GM21825 (cell line): Measurements from ENCODE around the gene ALDOB.

Source experiments
- ATAC-seq: cut with Tn5 transposase; IDR thresholded peaks from one replicate; pipeline ENCODE4 v1.9.1; 2021; ENCODE audit warnings: mild to moderate bottlenecking, moderate library complexity; ENCODE audit not compliant: unreplicated experiment

The ALDOB gene

DNA sequence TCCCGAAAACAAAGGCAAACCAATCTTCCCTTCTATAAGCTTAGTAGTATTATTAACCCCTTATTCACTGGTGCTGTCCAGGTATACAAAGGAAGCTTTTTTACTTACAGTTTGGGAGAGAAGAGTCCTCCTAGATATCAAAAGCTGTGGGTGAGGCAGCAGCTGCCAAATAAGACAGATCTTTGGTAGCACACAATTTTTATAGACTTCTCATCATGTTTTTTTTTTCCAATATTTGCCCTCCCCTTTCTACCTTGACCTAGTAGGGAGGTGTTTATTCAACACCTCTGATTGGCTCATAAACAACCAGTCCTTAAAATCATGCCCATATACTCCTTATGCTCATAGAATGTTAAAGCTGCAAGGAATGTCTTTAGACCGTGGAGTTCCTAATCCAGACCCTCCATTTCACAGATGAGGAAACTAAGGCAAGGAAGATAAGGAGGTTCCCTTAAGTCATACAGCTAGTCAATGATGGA lies at the start of gene ALDOB:
Gene ALDOB, minus strand, starts transcription at position 174 of the 479 bp plus-strand sequence. CDS start 4,887 bp downstream, outside the sequence.
- no peak for ATAC-seq

DNA sequence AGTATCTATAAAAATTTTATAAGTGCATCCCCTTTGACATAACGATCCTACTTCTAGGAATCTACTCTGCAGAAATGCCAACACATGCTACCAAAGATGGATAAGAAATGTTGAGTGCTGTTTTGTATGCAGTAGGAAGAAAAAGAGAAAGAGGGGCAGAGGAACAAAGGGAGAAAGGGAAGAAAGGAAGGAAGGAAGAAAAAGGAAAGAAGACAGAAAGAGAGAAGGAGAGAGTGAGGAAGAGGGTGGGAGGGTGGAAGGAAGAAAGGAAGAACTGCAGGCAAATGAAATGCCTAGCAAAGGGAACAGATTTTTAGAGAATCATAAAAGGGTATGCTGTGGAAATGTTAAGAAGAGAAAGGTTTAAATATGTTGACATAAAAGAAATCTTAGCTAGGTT lies 48.5 kb upstream of the ALDOB start:
- ATAC-seq, result no peak

DNA sequence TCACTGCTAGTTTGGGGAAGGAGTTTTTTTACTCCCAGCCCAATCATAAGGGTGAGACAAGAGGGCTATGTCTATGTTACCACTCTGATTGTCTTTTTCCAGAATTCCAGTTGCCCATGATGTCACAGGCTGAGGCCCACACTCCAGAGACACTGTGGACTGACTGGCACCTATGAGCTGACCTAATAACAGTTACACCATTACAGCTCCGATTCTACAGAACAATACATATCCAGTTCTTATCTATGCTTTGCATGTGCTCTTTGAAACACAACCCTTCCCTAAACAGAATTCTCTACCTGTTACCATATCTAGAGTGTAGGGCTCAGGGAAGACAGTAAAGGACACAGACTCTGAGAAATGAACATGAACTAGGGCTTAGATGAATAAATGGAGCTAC lies 45.7 kb upstream of the ALDOB start:
- no peak for ATAC-seq

DNA sequence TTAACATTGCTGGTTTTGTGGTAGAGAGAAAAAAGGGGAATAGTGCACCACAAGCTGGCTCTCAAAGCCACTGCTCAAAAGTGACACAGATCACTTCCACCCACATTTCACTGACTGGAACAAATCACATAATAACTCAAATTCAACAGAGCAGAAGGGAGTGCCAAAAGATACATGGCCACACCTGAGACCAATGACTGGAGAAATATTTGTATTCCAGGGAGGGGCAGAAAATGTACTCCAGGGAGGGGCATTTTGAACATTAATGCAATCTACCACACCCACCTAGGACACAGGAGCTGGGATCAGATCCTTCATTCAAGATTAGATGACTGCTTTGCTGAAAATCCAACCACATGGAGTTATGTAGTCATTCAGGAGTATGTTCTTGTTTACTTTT lies 44.8 kb upstream of the ALDOB start:
- no peak for ATAC-seq

DNA sequence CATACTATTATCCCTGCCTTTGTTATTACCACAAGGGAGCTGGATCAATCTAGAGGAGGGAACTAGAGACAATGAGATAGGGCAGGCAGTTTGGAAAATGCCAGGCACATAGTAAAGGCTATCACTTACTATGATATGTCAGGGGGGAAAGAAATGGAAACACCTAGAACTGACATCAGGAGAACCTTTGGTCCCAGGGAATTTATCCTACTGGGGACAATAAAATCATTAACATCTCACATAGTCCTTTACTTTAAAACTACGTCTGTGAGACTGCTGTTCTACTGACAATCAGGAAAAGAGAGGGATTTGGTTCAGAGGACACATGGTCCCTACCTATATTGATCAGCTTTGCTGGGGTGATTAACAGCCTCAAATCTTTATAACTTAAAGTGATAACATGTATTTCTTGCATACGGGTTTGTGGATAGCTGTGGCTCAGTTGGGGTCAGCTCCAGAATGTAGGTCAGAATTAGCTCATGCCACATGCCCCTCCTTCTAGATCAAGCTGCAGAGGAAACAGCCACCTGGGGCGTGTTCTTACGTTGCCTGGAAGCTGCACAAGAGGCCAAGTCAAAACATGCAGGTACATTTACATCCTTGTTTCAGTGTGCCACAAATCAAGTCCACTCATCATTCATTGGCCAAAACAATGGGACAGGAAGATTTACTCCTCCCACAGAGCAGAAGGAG lies 43.9 kb upstream of the ALDOB start:
- ATAC-seq, result no peak

DNA sequence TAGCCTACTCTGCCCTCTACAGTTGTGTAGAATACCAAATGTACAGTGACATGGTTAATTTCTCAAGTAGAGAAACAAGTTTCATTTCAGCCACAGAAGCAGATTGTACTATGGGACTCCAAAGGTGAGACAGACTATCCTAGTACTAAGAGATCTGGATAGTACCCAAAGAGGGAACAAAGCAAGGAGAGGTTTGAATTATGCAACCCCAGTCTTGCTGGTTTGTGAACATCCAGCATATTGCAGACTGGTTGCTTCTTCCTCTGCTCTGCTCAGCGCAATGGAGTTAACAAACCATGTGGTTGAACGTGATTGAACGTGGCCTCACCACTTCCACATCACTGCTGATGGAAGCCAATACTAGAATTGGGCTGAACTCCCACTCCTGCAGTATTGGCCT lies 43.3 kb upstream of the ALDOB start:
- no peak for ATAC-seq

DNA sequence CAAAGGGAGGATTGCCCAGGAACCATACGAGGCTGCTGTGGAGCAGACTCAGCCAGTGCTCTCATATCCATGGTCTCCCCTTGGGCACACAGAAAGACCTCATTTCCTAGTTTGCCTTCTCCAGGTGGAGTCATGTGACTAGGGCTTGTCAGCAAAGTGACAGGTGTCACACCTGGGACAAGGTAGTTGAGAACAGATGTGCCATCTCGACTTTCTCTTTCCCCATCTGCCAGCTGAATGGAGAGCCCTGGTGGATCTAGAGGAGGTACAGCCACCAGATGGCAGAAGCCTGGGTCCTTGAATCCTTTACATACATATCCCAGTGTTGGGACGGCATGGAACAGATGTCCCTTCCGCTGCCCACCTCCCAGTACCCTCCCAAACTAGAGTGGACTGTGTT lies 42.9 kb upstream of the ALDOB start:
- no peak for ATAC-seq

DNA sequence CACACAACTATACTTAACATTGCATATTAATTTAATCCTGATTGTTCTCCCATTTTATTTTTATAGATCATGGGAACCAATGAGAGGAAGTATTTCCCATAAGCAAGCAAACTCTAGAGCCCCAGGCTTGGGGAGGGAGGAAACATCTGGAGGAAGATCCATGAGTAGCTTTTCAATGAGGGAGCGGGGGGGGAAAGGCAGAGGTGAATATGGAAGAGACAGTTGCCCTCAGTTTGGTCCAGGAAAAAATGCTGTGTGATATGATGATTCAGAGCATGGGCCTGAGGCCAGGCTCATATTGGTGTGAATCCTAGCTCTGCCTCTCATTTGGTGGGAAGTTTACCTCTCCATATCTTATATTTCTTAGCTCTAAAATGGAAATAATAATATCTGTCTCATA lies 42.2 kb upstream of the ALDOB start:
- ATAC-seq, result no peak

DNA sequence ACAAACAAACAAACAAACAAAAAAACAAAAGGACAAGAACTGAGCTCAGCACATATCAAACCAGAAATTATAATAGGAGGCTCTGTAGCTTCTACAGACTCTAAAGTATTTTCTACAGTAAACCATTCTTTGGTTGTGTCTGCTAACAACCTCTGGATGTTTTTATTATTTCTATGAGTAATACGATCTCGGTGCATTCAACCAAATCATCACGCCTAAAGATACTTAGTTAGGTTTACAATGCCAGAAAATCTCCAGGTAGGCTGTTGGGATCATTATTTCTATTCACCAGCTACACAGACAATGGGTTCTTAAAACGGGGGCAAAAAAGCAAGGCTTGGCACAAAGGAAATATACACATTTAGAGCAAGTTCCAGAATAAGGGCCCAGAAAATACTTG lies 41.6 kb upstream of the ALDOB start:
- no peak for ATAC-seq

DNA sequence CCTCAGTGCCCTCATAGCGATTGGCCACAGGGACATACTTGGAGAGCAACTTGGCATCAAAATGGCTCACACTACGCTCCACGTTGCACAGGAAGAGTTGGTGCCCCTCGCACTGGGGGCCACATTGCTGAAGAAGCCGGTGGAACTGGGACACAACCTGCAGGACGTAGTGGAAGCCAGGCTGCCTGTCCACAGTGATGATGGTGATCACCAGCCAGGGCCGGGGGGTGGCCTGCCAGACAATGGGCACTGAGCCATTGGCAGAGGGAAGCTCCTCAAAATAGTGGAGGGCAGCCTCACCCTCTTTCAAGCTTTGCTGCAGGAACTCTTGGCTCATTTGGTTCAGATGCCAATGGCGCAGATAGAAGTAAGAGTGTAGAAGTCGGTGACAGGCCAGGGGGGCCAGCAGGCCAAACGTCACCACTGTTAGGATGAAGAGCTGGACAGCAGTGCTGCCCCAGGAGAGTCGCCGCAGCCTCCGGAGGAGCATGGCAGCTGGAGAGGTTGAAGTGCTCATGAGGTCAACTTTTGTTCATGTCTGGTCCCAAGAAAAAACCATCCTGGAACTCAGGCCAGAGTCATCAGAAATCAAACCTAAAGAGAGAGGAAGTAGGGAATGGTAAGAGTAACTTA lies 41.1 kb upstream of the ALDOB start:
- no peak for ATAC-seq

DNA sequence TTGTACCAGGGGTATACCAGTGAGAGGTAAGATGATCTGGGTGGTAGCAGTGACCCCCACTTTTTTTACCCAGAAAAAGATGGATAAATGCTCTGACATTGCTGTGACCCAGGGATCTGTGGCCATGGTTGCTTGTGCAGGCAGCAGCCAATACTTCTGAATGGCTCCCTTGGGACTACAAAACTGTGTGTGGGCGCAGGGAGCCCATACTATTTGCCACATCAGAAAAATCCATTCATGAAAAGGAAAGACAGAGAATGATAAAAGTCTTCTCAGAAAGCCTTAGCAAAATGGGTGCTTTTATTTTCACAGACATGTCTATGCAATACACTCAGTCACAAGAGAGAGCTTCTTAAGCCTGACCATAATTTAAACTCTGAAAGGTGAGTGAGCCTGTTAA lies 37.3 kb upstream of the ALDOB start:
- no peak for ATAC-seq

DNA sequence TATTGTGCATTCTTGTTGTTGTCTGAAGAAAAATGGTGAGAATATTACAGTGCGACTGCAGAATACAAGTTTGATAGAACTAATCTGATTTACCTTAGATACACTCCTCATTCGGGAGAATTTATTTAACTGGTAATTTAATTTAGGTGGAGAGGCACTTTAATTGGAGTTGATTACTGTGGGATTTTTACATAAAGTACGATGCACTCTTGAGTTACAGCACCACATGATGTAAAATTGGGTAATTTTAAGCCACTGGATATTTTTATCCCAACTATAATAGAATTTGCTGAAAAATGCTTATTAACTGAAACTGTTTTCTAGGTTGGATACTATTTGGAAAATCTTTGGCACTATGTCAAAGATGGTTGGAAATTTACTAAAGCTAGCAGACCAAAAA lies 35.4 kb upstream of the ALDOB start:
- no peak for ATAC-seq

DNA sequence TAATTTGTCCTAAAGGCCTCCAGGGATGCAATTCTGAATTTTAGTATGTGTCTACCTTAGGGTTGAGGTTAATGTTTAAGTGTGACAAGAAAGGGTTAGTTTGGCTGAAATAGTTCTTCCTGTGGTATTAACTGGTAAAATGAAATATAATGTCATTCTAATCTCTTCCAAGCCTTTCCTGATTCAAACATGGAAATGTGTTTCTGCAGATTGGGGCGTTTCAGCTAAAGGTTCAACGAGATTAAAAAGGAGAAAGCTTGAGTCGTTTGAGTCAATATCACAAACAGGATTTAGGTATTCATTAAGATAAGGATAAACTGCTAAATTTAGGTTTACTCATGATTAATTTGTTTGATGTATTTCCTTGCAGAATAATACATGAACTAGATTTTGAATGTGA lies 34.4 kb upstream of the ALDOB start:
- ATAC-seq, result no peak

DNA sequence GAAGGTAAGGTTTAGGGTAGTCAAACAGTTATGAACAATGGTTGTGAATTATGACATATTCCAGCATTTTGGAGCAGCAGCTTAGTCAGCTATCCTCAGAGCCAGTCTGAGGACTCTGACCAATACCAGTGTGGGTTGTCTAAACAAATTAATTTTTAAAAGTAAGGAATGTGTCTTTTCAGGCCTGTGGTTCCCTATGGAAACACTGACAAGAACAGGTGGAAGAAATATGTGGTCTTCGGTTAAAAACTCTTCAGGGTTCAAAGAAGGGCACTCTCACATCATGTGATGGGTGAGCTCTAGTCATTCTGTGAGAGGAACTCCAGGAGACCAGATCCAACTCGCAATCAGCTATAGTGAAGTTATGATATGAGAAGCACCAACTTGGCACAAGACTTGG lies 33.5 kb upstream of the ALDOB start:
- no peak for ATAC-seq

DNA sequence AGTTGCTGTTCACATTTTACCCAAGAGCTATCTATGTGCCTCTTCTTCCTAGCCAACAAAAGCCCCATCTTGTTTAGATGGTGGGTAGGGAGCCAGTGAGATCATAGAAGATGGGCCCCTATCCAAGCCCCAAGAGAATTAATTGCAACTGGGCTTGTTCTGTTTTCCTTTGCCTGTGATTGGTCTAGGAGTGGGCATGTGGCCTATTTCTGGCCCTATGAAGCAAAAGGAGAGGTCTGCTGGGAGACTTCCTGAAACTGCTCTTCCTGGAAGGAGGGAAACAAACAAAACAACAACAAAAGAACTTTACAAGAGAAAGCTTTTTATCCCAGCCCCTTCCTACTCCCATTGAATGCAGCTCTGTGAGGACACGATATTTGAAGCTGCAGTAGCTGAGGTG lies 32.5 kb upstream of the ALDOB start:
- ATAC-seq, result no peak

DNA sequence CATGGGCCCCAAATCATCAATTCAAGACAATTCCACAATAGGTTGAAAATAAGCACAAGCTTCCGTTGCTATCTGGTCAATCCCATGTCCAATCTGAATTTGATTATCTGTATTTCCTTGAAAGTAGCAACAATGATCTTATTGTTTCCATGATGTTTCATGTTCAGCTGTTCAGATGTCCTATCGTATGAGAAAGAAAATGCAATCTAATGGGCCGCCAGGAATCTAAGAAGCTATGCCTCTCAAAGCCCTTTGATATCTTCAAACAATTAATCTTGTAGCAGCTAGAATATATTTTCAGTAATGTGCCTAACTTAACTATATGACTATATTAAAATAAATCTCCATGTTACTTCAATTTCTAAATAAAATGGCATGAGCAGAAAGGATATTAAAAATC lies 32.1 kb upstream of the ALDOB start:
- no peak for ATAC-seq

DNA sequence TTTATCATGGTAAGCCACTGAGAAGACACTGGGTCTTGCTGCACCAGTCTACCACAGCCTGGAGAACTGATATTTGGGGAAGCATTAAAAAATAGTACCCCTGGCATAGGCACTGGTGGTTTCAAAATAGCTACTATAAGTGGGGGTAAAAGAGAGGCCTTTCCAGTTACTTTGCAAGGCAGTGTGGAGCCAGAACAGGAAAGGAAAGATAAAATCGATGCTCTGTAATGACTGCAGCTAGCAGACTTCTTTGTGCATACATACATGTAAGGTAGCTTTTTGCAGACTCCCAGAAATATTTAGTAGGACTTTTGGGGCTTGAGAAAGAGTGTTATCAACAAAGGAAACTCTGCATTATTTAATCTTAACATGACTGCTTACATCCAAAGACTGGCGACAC lies 31.3 kb upstream of the ALDOB start:
- no peak for ATAC-seq

DNA sequence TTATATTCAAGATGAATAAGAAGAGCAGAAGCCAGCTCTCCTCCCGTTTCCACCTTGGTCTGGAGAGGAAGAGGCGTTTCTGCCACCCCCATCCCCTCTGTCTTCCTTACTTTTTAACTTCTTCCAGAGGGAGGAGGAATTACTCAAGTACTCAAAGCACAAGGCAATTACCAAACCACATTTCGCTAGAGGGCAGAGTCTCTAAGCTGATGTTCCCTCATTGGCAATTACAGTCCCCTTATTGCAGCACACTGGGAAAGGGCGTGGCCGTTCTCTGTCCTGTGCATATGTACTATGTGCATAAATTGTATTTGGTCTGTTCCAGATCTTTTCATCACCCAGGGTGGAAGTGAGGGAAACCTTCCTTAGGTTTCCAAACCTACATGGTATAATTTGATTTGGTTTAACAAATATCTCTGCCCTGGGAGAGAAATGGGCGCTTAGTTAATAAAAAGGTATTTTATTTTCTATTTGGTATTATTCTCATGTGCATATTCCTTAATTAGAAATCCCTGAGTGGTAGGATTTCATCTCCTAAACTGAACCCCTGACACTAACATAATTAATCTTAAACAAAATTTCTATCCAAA lies 29.8 kb upstream of the ALDOB start:
- ATAC-seq, result no peak

DNA sequence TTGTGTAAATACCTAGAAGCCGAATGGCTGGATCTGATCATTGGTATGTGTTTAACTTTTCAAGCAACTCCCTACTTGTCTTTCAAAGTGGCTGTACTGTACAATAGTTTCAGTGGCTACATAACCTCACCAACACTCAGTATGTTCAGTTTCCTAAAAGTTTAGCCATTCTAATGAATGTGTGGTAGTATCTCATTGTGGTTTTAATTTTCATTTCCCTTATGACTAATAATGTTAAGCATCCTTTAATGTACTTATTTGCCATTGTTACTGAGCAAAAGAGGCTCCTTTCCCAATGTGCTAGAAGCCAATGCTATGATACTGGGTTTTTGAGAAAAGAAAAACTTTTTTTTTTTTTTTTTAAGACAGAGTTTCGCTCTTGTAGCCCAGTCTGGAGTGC lies 27.8 kb upstream of the ALDOB start:
- ATAC-seq, result no peak

DNA sequence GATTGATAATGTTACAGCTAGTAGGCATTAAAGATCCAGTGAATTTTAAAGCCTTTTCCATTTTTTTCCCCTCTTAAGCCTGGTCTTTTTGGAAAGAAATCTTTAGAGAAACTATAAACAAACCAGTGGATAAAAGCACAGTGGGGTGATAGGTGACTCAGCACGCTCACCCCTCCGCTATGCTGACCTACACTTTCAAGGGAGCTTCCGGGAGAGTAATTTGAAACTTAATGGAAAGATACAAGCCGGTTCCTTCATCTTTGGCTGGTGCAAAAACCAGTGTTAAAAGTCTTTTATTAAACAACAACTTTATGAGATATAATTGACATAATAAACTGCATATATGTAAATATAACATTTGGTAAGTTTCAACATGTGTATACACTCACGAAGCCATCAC lies 27.0 kb upstream of the ALDOB start:
- no peak for ATAC-seq

DNA sequence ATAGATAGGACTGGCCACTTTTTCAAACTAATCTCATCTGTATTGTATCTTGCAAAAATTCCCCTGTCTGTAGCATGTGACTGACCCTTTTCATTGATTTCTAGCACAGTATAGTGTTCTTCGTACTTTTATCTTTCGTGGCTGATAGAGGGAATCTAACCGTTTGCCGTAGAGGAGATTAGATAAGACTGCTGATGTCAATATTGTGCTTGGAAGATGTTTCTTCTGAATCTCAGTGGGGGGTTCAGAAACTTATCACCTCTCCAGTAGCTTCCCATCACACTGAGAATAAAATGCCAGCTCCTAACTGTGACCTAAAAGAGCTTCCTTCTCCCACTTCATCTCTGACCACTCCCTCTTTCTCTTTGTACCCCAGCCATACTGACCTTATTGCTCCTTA lies 25.4 kb upstream of the ALDOB start:
- ATAC-seq, result no peak

DNA sequence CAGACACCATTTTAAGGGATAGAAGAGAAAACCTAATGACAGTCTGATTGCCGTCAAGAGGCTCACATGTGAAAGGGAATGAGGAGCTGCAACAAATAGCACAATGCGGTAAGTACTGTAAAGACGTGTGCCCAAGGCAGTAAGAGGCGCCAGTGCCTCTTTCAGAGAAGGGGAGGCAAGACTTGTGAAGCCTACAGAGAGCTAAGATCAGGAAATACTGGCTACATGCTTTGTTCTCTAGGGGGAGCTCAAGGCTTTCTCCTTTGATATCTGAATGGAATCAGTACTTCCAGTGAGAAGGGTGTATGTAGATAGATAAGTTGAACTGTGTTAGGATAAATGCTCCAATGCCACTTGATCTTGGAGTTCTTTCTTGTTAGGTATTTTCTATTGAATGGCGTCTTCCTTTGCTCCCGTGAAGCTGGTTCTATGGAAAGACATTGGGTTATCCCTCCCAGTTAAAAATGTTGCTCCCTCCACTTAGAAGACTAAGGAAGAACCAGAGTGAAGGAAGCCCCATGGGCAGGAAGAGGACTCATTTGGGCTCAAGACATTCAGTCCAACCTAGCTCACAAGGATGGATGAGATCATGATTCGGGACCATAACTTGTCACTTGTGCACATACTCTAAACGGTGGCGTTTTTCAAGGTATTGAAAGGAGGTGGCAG lies 23.5 kb upstream of the ALDOB start:
- peak; percentile 92 for ATAC-seq
